ENCODE results near the gene SLC31A1.

GRCh38 chr9:113306566-113306965, 85.2 kb downstream of the SLC31A1 start:
- no peak for TF ChIP-seq EP300 (IDR thresholded peaks at IDR 0.05)
- TF ChIP-seq POLR2A (IDR thresholded peaks at IDR 0.05; ENCODE audit: low read depth) = no peak

Measured in esophagus muscularis mucosa (tissue), 2 donors.